HG03432 (cell line): ENCODE results near the gene ABCF1.
A peak's percentile ranks its signal among the peaks of the same experiment; 100 is the strongest.

ENCODE experiments used
- ATAC-seq: cut with Tn5 transposase; IDR thresholded peaks from one replicate; pipeline ENCODE4 v1.9.1; 2021; ENCODE audit warnings: mild to moderate bottlenecking, moderate library complexity; ENCODE audit not compliant: unreplicated experiment

The ABCF1 gene

DNA sequence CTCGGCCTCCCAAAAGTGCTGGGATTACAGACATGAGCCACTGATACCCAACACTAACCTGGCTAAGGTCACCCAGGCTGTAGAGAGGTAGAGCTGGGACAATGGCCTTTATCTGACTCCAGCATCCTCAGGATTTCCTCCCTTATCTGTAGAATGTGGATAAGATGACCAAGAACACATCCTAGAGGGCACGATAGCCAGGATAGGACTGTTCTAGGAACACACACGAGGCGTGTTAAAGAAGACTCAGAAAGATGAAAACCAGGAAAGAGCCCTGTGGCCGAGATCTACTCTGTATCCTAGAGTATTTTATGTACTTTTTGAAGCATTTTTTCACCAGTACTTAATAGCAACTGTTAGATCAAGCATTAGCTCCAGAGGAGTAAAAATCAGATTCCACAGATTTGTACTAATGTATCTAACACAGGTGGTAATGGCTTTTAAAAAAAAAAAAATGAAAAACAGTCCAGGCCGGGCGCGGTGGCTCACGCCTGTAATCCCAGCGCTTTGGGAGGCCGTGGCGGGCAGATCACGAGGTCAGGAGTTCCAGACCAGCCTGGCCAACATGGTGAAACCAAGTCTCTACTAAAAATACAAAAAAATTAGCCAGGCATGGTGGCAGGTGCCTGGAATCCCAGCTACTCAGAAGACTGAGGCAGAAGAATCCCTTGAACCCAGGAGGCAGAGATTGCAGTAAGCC lies 28.5 kb downstream of the ABCF1 start:
- no peak for ATAC-seq

- ATAC-seq, result no peak
These were observed 29.3 kb downstream of the ABCF1 start for GRCh38 chr6:30600451-30600961.

DNA sequence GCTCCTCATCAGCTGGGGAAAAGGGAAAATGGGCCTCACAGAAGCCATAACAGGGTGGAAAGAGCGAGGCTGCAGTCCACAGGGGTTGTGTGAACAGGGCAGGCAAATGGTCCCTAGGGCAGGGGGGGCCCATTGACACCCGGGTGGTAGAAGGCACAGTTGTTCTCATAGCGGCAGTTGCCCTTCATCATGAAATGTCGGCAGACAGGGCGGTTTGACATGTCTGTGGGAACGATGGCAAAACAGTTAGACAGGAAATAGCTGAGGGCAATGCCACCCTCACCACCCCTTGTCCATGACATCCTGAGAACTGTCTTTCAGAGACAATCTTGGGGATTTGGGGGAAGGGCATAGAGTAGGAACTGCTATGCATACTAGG lies 30.2 kb downstream of the ABCF1 start:
- ATAC-seq, result no peak

DNA sequence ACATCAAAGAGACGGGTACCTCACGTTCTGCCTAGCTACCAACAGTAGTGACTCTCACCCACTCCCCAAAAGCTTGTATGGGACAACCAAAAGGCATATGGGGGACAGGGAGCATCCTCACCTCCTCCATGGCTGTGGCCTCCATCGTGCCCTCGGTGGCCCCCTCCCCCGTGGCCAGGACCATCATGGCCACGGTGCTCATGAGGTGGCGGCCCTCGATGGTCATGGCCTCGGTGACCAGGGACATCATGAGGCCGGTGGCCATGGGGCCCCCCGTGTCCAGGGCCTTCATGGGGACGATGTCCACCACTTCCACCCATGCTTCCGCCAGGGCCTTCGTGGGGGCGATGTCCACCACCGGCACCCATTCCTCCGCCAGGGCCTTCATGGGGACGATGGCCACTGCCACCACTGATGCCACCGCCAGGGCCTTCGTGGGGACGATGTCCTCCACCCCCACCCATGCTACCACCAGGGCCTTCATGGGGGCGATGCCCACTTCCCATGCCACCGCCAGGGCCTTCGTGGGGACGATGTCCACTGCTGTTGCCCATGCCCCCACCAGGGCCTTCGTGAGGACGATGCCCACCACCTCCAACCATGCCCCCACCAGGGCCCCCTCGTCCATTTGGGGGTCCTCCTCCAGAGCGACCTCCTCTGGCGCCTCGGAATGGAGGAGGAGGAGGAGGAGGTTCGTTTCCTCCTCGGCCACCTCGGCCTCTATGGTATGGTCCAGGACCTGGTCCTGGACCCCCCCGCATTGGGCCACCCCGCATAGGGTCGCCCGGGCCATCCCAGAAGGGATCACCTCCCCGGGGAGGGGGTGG lies 30.8 kb downstream of the ABCF1 start:
- no peak for ATAC-seq

- no peak for ATAC-seq
These were observed 32.7 kb downstream of the ABCF1 start for GRCh38 chr6:30603961-30604360.

DNA sequence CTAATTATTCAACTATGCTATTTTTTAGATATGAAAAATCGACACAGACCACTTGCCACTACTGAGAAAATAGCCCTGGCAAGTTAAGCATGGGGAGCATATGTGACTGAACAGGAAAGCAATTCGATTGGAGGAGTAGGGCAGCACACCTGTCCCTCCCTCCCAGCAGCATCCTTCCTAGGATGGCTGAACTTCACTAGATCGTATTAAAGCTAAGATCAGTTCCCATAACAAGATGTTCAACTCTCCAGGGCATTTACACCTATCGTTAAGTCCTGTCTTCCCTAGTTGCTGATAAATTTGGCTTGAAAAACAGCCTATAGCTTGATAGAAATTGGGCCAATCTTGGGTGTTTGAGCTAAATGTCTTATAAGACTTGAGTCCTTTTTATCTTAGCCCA lies 38.8 kb downstream of the ABCF1 start:
- ATAC-seq, result no peak

DNA sequence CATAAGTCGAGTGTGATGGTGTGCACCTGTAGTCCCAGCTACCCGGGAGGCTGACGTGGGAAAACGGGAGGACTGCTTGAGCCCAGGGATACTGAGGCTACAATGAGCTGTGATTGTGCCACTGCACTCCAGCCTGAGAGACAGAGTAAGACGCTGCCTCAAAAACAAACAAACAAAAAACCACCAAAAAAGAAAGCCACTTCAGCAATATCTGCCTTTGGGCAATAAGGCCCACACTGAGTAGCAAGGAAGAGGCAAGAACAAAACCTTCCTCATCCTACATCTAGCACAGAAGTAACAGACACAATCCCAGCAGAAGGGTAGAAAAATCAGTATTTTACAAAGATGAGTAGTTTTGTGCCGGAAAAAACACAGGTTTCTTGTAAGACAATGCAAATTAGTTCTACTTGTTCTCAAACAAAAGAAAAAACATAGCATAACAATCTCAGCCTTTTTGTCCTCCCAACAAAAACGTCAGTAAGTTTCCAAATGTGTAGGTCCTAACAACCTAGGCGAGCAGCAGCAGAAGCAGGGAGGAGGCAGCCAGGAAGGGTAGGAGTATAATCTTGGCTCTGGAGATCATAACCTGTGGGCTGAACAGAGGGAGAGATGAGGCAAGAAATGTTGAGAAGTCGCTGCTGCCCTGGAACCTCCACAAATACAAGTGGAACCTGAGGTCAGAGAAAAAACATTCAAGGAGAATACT lies 40.1 kb downstream of the ABCF1 start:
- ATAC-seq, result no peak

DNA sequence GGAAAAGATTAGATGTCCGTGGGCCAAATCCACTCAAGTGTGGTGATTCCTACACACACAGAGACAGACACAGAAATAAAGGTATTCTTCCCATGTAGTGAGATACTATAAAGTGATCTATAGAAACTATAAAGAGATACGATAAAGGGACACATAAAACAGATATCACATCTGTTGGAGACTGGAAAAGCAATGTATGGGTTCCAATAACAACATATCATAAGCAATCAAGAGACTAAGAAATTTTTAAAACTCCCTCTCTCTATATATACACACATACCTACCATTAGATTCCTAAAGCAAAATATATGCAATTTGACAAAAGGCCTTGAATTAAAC lies 40.6 kb downstream of the ABCF1 start:
- ATAC-seq, result no peak

DNA sequence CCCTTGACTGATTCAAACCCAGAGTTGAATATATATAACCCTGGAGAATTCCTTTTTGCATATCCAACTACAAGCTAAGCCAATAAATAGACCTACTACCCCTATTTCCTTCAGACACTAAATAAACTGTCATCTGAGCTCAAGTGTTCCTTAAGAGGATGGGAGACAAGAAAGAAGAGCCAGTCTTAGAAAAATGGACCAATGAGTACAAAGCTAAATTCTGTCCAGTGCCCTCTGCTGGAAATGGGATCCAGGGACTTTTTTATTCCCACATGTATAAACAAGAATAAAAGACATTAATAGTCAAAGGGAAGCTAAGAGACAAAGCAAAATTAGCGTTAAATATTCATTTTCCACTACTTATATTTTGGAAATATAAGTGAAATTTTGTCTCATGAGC lies 41.0 kb downstream of the ABCF1 start:
- no peak for ATAC-seq

DNA sequence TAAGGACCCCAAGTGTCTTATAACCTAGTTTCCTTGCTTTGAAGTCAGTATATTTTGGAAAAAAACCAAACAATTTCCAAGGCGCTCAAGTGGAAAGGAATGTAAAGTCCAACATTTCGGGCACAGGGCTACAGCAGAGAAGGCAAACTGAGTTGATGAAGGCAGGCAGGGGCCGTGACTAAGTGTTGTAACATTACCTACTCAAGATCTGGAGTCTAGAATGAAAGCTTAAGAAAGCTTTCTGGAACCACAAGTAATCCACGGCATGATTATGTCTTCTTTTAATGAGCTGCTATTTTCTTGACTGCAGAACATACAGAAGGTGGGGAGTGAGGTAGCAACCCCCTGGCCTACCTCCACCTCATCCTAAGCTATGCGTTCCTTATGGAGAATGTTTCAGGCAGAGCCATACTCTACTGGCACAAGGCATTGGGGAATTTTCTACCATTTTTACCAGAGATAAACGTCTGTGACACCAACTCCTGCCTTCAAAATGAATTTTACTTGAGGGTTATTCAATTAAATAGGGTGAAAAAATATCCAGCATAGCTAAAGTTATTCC lies 41.5 kb downstream of the ABCF1 start:
- ATAC-seq, result no peak

DNA sequence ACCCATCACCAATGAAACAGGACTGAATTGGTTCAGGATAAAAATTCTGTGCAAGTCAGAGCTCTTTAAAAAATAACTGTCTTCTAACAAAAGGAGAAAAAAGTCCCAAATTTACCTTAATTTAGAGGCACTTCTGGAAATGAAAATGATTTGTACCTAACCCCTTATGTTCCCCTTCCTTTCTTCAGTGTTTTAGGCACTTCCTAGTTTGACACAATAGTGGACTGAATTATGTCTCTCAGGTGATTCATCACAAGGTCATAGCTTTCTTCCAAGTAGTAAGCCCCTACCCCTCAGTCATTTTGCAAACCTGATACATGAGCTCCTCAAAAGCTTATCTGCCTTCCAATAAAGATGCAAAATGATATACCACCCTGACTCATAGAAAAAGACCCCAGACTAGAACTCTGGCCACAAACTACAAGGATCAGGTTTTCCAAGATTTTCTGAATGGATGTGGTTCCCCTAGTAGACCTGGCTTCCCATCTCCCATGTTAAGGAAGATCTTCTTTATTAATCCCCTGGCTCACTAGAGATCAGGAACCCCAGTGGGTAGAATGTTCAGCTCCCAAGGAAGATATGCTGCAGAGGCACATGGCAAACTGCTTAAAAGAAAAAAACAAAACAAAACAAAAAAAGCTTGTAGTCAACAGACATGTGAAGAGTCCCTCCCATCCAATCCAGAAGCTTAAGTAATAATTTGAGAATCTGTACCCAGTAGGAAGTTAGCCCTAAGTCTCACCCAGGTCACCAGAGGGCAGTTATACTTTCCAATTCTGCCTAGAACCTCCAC lies 42.2 kb downstream of the ABCF1 start:
- ATAC-seq, result no peak

DNA sequence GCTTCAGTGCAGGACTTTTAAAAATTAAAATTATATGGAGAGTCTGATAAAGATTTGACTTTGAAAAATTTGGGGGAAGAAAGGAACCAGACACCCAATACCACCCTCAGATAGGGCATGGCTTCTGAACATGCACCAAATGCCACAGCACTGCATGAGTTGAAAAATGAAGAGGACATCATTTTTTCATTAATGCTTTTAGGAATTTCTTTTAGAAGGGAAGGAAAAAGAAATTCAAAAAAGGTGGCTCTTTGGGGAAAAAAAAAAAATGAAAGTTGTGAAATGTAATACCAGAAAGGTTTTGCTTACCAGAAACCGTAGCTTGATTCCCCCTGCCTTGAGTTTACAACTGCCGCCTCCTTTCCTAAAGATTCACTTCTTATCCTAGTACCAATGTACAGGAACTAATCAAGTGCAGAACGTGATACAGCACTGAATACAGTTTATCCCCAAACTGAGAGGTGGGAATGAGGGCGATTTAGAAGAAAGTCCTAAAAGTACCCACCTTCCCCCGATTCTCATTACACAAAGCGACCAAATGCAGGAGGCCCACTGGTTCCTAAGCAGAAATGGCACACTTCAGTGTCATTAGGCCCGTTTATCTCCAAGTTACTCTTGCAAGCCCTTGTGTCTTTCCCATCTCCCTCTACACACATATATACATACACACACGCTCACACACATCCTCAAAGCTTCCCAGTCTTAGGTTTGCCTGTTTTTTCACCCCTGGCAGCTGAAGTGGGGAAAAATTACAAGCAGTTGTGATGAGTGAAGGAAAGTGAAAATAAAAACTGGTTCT lies 43.0 kb downstream of the ABCF1 start:
- no peak for ATAC-seq

DNA sequence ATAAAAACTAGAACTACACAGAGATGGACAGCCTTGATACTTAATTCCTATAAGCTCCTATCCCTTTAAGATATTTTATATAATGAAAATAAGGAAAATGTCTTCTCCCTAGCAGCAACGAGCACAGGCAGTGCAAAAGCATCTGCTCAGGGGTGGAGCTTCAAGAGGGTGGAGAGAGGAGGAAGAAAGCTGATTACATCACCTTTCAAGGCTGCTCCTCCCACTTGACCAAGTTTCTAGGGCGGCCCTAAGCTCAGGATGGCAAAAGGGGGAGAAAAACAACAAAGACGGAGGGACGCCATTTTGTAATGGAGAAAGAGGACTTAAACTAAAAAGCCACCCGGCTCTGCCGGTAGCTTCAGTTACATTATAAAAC lies 43.6 kb downstream of the ABCF1 start:
- ATAC-seq, result peak; percentile 39

DNA sequence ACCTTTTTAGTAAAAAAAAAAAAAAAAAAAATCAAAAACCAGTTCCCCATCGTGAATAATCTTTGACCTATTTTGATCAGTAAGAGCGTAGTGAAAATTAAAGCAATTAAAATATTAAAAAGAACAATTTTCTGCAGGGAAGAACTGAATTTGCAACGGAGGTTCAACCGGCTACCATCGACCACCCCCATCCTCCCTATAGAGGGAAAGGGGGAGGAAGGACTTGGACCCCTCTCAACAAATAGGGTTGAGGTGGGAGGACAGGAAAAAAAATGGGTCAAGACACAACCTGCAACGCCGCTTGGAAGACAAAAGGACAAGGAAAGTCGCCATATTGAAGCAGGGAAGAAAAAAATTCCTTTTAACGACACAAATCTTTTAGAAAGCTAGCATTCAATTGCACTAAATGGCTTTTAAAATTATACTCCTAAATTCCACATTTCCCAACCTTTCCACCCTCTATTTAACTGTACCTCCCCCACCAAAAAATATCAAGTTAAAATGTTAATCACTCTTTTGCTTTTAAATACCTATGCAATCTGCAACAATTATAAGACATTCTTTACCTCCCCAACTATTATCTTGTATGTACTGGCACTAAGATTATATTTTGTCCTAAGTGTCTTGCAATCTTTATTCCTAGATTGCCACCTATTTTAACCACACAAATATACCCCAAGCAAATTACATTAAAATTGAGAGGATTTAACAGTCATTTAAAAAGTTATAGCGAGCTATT lies 44.1 kb downstream of the ABCF1 start:
- no peak for ATAC-seq

- ATAC-seq, result no peak
These were observed 44.9 kb downstream of the ABCF1 start for GRCh38 chr6:30615958-30616810.

DNA sequence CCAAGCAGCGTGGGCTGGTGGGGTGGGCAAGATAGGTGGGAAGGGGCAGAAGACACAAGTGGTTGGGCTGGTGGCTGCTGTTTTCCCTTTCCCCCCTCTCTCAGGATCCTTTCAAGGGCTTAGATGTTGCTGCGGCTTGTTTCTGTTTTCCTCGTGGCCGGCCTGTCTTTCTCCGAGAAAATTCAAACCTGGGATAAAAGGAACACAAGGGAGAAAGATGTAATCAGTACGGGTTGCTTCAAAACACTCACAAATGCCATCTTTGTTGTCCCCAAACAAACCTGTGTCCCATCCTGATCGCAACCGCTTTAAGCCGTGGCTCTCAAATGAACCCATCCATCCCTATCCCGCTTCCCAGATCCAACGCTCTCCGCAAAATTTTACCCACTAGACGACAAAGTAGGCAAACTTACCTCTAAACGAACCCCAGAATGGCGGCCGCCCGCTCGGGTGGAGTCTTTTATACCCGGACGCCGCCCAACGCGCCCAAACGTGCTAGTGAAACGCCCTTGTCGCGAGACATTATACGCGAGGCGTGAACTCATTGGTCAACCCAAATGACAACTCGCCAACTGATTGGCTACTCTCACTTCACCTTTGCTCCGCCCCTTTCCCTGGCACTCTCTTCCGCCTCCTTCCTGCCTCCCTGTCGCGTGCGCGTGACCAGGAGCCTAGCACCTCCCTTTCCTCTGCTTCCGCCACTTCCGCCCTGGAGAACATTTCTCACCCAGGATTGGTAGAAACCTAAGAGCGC lies 45.7 kb downstream of the ABCF1 start, which contains the start of gene PPP1R10:
Gene PPP1R10 (minus strand): TSS at position 433 of the 754 bp plus-strand sequence. CDS start 7,299 bp downstream, outside the sequence.
- ATAC-seq, result peak; percentile 80

DNA sequence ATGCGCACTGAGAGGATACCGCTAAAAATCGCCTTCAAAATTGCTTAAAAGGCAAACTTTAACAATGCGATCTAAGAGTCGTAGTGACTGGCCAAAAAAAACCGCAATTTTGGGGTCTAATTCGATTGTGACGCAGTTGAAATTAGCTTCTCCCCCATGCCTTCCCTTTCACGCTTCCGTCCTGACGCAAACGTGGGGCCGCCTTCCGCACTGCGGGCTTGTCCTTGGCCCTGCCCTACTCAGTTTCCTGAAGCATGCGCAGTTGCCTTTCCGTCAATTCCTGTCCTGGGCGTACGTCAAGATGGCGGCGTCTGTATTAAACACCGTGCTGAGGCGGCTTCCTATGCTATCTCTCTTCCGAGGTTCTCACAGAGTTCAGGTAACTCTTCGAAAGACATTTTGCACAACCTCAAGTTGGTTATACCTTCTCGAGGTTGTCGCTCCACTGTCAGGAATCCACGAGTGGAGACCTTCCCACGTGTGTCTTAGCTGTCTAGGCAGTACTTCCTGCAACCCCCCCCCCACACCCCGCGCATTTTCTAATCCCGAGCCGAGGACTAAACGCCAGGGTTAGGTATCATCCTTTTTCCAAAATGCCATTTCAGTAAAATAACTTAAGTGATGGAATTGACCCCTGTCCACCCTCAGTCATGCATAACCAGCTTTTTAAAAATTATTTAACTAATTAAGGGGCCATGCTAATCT lies 46.5 kb downstream of the ABCF1 start, which contains the start of gene MRPS18B:
Gene MRPS18B (plus strand): TSS at position 276 of the 705 bp plus-strand sequence. CDS start 26 bp downstream, at position 302.
- ATAC-seq, result peak; percentile 73
